Gastrocnemius medialis (tissue), 4 donors: ENCODE results near the gene PVR. TPM values are rescaled to one million over a fixed set of nuclear protein-coding genes. Genes with fewer than 3 reads are reported as not detected.
A peak's percentile ranks its signal among the peaks of the same experiment; 100 is the strongest.

Experiments
- ATAC-seq, 2 donors: fragments of 150-250 bp; one replicate each; pipeline ENCODE4 v1.9.1; 2016
- DNase-seq, 2 donors: peaks; one replicate each; pipeline ENCODE4 v3.0.0-alpha.2; 2019
- H3K27ac ChIP-seq, 4 donors: fragments of 200-600 bp; sonication (generic); 1 replicate in 1 of 4; 2 replicates in 3 of 4; pipeline ENCODE4 v1.5.1; 2016 to 2018; ENCODE audit warnings: mild to moderate bottlenecking in 2 of 4, moderate library complexity in 1 of 4
- H3K27me3 ChIP-seq, 3 donors: fragments of 200-600 bp; sonication (generic) in 2 of 3; 1 replicate in 1 of 3; 2 replicates in 2 of 3; pipeline versions ENCODE4 v1.5.1 to v1.6.0; 2016 to 2019; ENCODE audit warnings: mild to moderate bottlenecking in 1 of 3, moderate library complexity in 1 of 3
- H3K36me3 ChIP-seq, 2 donors: fragments of 200-600 bp; sonication (generic) in 1 of 2; one replicate each; pipeline ENCODE4 v1.5.1; 2017 to 2018
- H3K4me1 ChIP-seq, 2 donors: fragments of 200-600 bp; sonication (generic) in 1 of 2; one replicate each; pipeline ENCODE4 v1.5.1; 2016 to 2017; ENCODE audit warnings: mild to moderate bottlenecking in 2 of 2
- H3K4me3 ChIP-seq, 4 donors: fragments of 200-600 bp; sonication (generic) in 3 of 4; 1 replicate in 1 of 4; 2 replicates in 3 of 4; pipeline ENCODE4 v1.5.1; 2016 to 2019; ENCODE audit warnings: mild to moderate bottlenecking in 2 of 4
- H3K9me3 ChIP-seq, 3 donors: fragments of 200-600 bp; sonication (generic) in 2 of 3; 1 replicate in 1 of 3; 2 replicates in 2 of 3; pipeline ENCODE4 v1.5.1; 2016 to 2019
- CTCF ChIP-seq, 5 experiments: fragments of 450-650 bp in 3 of 5; fragments of 200-600 bp in 2 of 5; sonication (generic) in 2 of 5; IDR thresholded peaks in 4 of 5; conservative IDR thresholded peaks in 1 of 5; 1 replicate in 4 of 5; 2 replicates in 1 of 5; pipeline ENCODE4 v1.5.1; 2016 to 2019; ENCODE audit warnings: antibody characterized with exemption in 5 of 5, mild to moderate bottlenecking in 3 of 5, moderate library complexity in 3 of 5
- POLR2A ChIP-seq, 2 donors: fragments of 450-650 bp; IDR thresholded peaks; one replicate each; pipeline ENCODE4 v1.6.1; 2017; ENCODE audit warnings: antibody characterized with exemption in 2 of 2, mild to moderate bottlenecking in 2 of 2, moderate library complexity in 2 of 2
- in situ Hi-C, 4 donors: fragments of 200-750 bp; cut with MboI; loops; one replicate each; pipeline versions ENCODE4 v1.15.0 to v1.8.0; 2017; ENCODE audit warnings: low sequenced_read_pairs in 4 of 4
- intact Hi-C: fragments of 100-400 bp; cut with DNase I; formaldehyde crosslinking; loops from one replicate; pipeline ENCODE4 v1.15.1; 2023; ENCODE audit warnings: low total_unique reads
- total RNA-seq, 4 donors: library from RNA; depleted of rRNA; stranded (reverse); fragments of >200 nt; gene quantifications; one replicate each; pipeline versions ENCODE4 v1.1.0 to v1.2.3, GENCODE V29; 2016

Gene PVR
- total RNA-seq, 4 donors from 2014 or later, result 27.3 to 60.2 (median 33.9) TPM

DNA sequence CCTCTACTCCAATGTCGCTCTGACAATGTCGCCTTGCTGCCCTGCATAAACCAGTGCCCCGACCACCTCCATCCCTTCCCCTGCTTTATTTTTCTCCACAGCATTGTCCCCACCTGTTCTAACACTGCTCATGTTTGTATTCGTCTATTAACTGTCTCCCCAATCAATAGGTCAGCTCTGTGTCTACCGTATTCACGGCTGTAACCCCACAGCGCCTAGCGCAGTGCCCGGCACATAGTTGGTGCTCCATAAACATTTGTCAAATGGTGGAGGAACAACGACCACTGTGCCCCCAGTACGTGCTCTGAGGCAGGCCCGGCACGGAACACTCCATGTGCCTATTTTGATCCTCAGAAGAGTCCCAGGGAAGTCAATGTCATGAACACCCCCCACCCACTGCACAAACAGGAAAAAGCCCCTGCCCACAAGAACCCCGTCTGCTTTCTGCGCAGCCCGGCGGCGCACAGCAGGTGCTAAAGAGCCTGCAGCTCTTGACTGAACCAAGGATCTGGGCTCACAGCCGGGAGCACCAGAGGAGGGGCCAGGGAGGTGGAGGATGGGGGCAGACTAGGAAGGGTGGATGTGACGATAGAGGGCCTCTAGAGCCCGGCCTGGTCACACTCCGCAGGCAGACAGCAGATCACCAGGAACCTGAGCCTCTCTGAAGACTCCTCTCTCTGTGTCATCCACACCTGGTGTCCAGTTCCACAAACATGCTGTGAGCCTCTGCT lies 53.4 kb downstream of the PVR start:
- H3K4me3 ChIP-seq, result no peak overlapping the region
- H3K27ac ChIP-seq, result no peak overlapping the region
- ATAC-seq (peak in 1 of 2 donors; percentile 58), DNase-seq (peak in 1 of 2 donors; percentile 13)
- no peaks in the 10 kb centered on the region for H3K27me3 ChIP-seq
- TF ChIP-seq POLR2A (IDR thresholded peaks at IDR 0.05) (no peak), CTCF (IDR thresholded peaks at IDR 0.05 in 4 of 5, conservative IDR thresholded peaks at IDR 0.05 in 1 of 5) (no peak)
- intact Hi-C loops (no loop called here), in situ Hi-C loops (no loop called here)
- H3K4me1 ChIP-seq, result no peaks in the 10 kb centered on the region
- H3K36me3 ChIP-seq, result no peaks in the 10 kb centered on the region
- H3K9me3 ChIP-seq, result no peaks in the 10 kb centered on the region

GRCh38 chr19:44697670-44698034 lies 53.9 kb downstream of the PVR start:
- no peaks in the 10 kb centered on the region for H3K27me3 ChIP-seq
- no peak overlapping the region for H3K4me3 ChIP-seq
- ATAC-seq (no peak), DNase-seq (no peak)
- H3K9me3 ChIP-seq, result no peaks in the 10 kb centered on the region
- no peaks in the 10 kb centered on the region for H3K36me3 ChIP-seq
- TF ChIP-seq POLR2A (IDR thresholded peaks at IDR 0.05) (no peak), CTCF (IDR thresholded peaks at IDR 0.05 in 4 of 5, conservative IDR thresholded peaks at IDR 0.05 in 1 of 5) (no peak)
- H3K4me1 ChIP-seq, result no peaks in the 10 kb centered on the region
- no peak overlapping the region for H3K27ac ChIP-seq
- in situ Hi-C loops (no loop called here), intact Hi-C loops (no loop called here)

- intact Hi-C loops (no loop called here), in situ Hi-C loops (no loop called here)
- H3K4me1 ChIP-seq, result no peaks in the 10 kb centered on the region
- ATAC-seq, result no peak
- H3K36me3 ChIP-seq, result no peaks in the 10 kb centered on the region
- H3K27ac ChIP-seq, result no peak within 1 kb of the TSS
- H3K4me3 ChIP-seq, result no peak within 1 kb of the TSS
- TF ChIP-seq POLR2A (IDR thresholded peaks at IDR 0.05) (no peak), CTCF (IDR thresholded peaks at IDR 0.05 in 4 of 5, conservative IDR thresholded peaks at IDR 0.05 in 1 of 5) (no peak)
- DNase-seq, result no peak
- no peaks in the 10 kb centered on the region for H3K9me3 ChIP-seq
- H3K27me3 ChIP-seq, result no peaks in the 10 kb centered on the region
Observed at GRCh38 chr19:44698492-44699201, 54.9 kb downstream of the PVR start, which contains the start of gene CEACAM16. Gene CEACAM16 (plus strand): TSS chr19:44699151. CDS start chr19:44701457, 2,306 bp downstream.

DNA sequence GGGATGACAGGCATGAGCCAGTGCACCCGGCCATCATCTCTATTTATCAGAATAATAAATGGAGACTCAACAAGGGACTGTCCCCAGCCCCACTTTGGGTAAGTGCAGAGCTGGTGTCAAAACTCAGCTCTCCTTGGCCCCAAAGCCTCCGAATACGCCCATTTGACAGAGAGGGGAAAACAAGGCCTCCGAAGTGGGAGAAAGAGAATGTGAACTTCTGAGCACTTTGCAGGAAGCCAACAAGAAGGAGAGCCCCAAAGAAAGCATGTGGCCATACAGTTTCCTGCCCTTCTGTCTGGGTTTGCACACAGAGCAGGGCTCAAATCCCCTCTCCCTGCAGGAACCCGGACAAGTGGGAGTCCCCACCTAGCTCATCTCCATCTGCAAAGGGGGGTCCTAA lies 56.8 kb downstream of the PVR start:
- no peak overlapping the region for H3K27ac ChIP-seq
- intact Hi-C loops (no loop called here), in situ Hi-C loops (no loop called here)
- no peaks in the 10 kb centered on the region for H3K4me1 ChIP-seq
- no peak for ATAC-seq
- no peaks in the 10 kb centered on the region for H3K36me3 ChIP-seq
- no peak for TF ChIP-seq CTCF (IDR thresholded peaks at IDR 0.05 in 4 of 5, conservative IDR thresholded peaks at IDR 0.05 in 1 of 5)
- no peak for TF ChIP-seq POLR2A (IDR thresholded peaks at IDR 0.05)
- DNase-seq, result no peak
- H3K27me3 ChIP-seq, result no peaks in the 10 kb centered on the region
- no peak overlapping the region for H3K4me3 ChIP-seq
- H3K9me3 ChIP-seq, result no peaks in the 10 kb centered on the region
